GM12892 (cell line): ENCODE measurements around the gene ZNF160.
"Not testable (repeated sequence)": the region's sequence is repeated elsewhere in the genome, so short reads cannot be mapped to it uniquely, and the experiment has no call there.

Experiments used
- DNase-seq: peaks from one replicate; pipeline ENCODE4 v3.0.0; 2011; ENCODE audit not compliant: insufficient read length
- FAIRE-seq: peaks from 2 replicates; lab custom pipeline; 2011; peaks lifted over from hg19 to GRCh38; lab: Jason Lieb, UNC
- POLR2A ChIP-seq: IDR thresholded peaks from 2 replicates; pipeline ENCODE4 v1.6.1; 2011; ENCODE audit warnings: low read depth, low read length, control low read depth
- POLR2AphosphoS5 ChIP-seq: IDR thresholded peaks from 2 replicates; pipeline ENCODE4 v1.6.1; 2011; ENCODE audit warnings: low read depth, low read length, control low read depth
- TAF1 ChIP-seq: IDR thresholded peaks from 2 replicates; pipeline ENCODE4 v1.6.1; 2011; ENCODE audit warnings: low read depth, mild to moderate bottlenecking, control low read depth, low read length, borderline replicate concordance

Gene ZNF160

DNA sequence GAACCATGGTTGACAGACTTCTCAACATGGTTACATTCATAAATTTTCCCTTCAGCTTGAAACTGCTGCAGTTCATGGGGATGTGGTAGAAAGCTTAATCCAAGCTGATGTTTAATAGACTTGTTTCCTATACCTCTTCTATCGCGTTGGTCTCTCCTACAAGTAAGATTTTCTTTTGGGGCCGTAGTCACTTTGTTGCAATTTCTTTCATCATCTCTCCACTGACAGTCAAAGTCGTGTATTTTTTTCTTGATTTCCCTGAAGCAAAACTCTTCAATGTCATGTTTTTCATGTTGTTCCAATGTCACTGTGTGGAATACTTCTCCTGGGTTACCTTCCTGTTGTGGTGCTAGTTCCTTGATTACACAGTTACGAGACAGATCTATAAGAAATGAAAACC is 6.3 kb upstream of the ZNF160 start:
- FAIRE-seq = no peak
- no peak for DNase-seq
- no peak for TF ChIP-seq POLR2AphosphoS5
- TF ChIP-seq POLR2A = no peak
- TF ChIP-seq TAF1 = no peak

DNA sequence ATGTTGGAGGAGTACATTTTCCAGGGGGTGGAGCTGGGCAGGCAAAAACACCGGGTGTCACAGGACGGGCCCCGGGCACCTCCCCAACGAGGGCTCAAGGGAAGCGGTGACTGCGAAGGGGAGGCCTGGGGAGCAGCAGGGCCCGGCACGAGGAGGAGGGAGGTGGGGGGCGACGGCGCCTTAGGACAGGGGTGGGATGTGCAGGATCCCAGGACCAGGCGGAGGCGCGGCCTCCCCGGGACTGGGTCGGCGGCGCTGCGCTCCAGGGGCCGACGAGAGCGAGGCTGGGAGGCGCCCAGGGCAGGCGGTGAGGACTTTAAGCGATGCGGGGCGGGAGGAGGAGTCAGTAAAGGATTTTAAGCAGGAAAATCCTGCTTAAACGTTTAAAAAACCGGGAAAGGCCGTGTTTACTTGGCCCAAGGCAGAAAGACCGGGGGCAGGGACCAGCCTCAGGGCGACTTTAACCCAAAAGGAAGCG is 427 bp downstream of the ZNF160 start:
- TF ChIP-seq TAF1 (no peak), POLR2AphosphoS5 (no peak), POLR2A (no peak)
- no peak for FAIRE-seq
- DNase-seq = peak; percentile 33

DNA sequence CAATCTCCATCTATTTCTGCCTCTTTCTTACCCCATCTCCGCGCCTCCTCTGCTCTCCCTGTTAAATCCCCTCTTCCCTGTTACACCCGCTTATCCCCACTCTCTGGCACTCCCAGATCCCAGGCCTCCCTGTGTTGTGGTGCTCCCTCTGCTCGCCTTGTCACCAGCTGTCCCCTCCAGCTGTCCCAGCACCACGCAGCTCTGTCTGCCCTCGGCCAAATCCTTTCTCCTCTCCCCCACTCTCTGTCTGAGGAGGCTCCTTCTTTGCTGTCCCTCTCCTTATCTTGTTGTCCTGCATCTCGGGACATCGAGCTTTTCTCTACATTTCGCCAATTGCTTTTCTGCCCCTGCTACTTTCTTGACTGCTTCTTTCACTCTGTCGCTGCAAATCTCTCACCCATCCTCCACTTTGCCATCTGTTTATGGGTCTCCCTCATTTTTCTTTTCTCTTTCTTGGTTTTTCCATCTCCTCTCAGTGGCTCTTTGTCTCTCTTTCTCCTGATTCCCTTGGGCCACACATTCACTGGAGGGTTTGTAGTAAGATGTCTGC is 941 bp downstream of the ZNF160 start:
- DNase-seq (no peak), FAIRE-seq (no peak)
- TF ChIP-seq POLR2AphosphoS5 (no peak), TAF1 (no peak), POLR2A (no peak)

DNA sequence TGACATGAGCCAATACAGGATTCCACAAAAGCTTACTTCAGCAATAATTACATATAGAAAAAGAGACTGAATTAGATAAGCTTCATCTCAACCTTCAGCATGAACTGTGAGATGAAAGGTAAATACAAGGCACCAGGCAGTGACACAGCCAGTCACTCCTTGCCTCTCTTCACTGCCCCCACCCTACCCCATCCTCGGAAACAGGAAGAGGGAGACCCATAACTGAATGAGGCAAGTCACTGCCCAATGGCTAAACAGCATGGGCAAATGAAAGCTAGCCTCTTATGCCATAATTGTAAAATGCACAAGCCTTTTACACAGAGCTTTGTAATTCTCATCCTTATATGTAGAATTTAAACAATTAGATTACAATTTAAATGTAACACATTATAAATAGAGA is 1.7 kb downstream of the ZNF160 start:
- DNase-seq (no peak), FAIRE-seq (no peak)
- no peak for TF ChIP-seq POLR2A
- TF ChIP-seq POLR2AphosphoS5 = no peak
- no peak for TF ChIP-seq TAF1

DNA sequence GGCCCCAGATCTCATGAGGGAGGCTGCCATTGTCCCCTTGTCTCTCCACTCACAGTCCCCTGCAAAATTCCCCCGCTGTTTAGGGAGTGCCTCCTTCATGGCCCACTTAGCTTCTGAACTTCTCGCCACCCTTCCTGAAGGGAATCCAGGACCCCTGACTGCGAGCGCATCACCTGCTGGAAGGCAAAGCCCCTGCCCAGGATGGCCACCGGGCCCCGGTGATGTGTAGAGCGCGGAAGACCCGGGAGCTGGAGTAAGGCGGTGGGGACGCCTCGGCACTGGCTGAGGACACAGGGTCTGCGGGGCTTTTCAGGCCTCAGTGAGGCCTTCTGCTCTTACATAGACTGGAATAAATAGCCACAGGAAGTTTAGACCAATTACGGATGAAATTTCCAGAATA is 4.7 kb downstream of the ZNF160 start:
- DNase-seq, FAIRE-seq: not testable (repeated sequence)

DNA sequence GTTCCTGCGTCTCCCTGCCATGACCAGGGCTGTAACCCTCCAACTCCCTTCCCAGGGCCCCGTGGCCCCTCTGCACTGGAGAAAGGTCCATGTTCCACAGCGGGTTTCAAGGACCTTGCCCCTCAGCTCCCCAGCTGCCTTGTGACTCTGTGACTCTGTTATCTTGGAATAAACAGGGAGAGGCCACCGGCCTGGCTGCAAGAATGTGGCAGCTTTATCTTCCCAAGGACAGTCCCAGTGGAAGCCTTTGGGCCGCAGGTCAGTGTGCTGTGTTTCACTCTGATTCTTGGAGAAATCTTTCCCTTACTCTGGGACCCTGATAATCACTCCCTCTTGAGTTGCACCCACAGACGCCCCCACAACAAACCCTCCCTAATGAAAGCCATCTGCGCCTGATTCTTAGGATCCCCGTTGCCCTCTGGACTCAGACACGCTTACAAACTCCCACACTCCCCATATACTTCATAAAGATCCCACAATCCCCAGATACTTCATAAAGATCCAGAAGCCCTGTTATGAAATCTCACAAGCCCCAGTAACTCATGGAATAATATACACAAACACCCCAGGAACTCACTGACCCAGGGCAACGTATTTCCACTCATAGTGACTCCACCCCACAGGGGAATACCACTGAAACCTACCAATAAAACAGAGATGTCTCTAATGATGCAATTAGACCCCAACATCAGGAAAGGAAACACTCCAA is 6.1 kb downstream of the ZNF160 start:
- not testable (repeated sequence) for FAIRE-seq, DNase-seq

DNA sequence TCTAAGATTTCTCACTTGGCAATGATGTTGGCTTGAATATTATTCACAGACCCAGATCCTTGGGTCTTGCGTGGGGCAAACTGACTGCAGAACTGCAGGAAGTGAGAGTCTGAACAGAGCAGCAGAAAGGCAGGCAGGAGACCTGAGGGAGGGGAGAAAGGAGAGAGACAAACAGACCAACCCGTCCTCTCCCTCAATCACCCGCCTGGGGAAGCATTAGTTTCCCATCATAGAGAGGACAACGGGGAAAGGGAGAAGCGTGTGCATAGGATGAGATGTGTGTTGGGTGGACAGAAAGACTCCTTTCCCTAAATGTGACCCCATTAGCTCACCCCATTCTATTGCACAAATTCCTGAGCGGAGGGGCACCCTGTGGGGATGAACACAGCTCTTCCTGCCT is 6.6 kb downstream of the ZNF160 start:
- not testable (repeated sequence) for FAIRE-seq, DNase-seq

DNA sequence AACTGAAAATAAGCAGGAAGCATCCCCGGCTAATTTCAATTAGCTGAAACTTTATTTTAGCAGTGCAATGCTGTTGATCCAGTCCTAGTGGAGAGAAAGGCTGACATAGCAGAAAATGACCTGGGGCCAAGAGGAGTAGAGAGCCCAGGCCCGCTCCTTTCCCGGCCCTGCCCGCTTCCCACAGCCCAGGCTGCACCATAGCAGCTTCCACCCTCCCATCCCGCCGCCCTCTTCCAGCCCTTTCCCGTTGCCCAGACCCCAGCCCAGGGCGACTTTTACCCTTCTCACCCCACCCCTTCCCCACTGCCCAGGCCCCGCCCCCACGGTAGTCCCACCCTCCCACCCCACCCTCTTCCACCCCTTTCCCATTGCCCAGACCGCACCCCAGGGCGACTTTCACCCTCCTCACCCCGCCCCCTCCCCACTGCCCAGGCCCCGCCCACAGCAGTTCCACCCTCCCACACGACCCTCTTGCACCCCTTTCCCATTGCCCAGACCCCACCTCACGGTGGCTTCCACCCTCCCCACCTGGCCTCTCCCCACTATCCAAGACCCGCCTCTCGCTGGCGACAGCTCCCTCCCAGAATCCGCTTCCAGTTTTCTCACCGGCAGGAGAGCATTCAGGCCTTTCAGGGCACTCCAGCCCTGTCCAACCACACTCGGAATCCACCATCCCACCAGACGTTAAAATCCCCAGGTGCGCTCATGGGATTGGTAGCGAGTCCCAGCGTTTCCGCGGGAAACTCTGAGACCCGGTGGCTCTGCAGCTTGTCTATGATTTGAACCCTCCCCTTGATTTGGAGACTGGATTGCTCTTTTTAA is 8.3 kb downstream of the ZNF160 start:
- TF ChIP-seq TAF1 (no peak), POLR2AphosphoS5 (no peak), POLR2A (no peak)
- FAIRE-seq (no peak), DNase-seq (no peak)

DNA sequence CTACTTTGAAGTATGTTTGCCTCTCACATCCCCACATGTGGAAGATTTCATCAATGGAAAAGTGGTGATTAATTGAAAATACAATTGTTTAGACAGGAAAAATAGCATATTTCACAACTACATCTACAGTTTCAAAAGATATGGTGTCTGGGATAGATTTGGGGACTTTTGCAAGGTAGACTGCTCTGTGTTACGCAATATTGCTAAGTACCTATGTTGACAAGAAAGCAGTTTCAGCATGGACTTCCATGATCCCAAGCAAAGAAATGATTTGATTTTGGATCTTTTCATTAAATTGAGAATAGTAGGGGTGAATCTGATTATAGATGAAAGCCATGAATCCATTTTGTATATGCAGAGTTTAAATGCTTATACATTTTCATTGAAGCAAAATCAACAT is 10.5 kb downstream of the ZNF160 start:
- TF ChIP-seq POLR2A = no peak
- no peak for TF ChIP-seq POLR2AphosphoS5
- TF ChIP-seq TAF1 = no peak
- DNase-seq (no peak), FAIRE-seq (no peak)

DNA sequence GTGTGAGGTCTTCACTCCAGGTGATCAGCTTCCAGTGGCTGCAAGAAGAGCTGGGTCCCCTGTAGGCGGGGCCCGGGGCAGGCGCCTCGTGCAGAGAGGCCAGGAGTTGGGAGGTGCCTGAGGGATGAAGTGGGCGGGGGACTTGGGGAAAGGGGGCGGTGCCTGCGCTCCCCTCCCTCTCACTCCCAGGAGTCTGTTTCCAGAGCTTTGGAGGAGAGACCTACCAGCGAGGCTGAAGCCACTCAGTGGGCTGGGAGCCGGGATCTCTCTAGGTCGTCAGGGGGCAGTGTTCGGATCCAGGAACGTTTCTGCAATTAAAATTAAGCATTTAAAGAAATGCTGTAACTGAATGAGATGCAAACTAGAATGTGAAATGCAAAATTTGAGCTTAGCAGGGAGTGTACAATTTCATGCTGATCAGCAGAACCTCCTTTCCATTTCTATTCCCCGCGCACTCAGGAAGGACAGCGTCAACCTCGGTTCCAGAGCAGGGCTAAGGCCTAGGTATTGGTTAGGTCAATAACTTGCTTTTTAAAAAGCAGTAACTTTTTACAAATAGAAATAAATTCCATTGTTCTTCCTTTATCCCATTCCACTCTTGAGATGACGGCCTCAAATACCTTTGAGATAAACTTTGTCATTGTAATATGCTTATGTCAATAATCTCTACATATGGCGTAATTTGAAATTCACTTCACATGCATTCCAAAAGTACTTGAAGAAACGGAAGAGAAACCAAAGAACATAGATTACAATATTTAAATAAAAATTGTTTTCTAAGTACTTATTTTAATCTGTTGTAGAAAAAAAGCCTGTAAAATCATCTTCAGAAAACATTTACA is 11.6 kb downstream of the ZNF160 start:
- FAIRE-seq (no peak), DNase-seq (no peak)
- TF ChIP-seq POLR2AphosphoS5 (no peak), POLR2A (no peak), TAF1 (no peak)

DNA sequence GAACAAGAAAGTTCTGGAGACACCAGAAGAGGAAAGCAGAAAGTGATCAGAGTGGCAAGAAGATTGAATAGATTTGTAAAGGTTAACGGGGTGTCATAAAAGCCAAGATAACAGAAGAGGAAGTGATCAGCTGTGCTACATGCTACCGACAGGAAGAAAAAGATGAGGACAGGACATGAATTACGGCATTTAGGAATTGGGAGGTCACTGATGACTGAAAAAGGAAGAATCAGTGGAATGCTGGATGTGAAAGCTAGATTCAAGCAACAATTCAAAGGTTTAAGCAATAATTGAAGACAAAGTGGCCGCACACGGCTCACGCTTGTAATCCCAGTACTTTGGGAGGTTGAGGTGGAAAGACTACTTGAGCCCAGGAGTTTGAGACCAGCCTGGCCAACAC is 15.1 kb downstream of the ZNF160 start:
- TF ChIP-seq POLR2AphosphoS5 (no peak), POLR2A (no peak), TAF1 (no peak)
- FAIRE-seq = no peak

DNA sequence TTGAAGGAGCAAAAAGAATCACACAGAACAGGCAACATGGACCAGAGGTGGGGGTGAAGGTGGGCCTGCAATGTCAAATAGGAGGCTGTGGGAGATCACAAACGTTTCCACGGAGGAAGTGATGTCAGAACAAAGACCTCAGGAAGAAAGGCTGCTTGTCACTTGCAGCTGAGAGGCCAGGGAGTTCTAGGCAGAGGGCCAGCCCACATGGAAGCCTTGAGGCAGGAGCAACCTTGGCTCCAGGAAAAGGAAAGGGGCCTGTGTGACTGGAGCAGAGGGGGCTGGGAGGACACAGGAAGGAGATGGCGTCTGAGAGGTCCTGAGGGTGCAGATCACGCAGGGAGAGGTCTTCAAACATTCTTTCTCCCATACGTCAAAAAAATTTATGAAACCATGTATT is 16.3 kb downstream of the ZNF160 start:
- TF ChIP-seq TAF1 = no peak
- no peak for TF ChIP-seq POLR2A
- TF ChIP-seq POLR2AphosphoS5 = no peak
- no peak for FAIRE-seq
- DNase-seq = no peak

More for the DNA sequence above, 15.1 kb downstream of the ZNF160 start:
- no peak for DNase-seq
